Vagina (tissue), 2 donors: ENCODE data around the gene GCSAML.

Experiments used
- CTCF ChIP-seq, 3 experiments: fragments of 450-650 bp in 2 of 3; fragments of 200-600 bp in 1 of 3; sonication (generic) in 1 of 3; IDR thresholded peaks; one replicate each; pipeline ENCODE4 v1.5.1; 2017 to 2019; ENCODE audit warnings: antibody characterized with exemption in 3 of 3, mild to moderate bottlenecking in 2 of 3, moderate library complexity in 2 of 3
- POLR2A ChIP-seq, 2 donors: fragments of 450-650 bp; IDR thresholded peaks; one replicate each; pipeline ENCODE4 v1.6.1; 2017; ENCODE audit warnings: antibody characterized with exemption in 2 of 2, mild to moderate bottlenecking in 2 of 2, moderate library complexity in 2 of 2
- POLR2AphosphoS5 ChIP-seq, 2 donors: sonication (generic); formaldehyde crosslinking; IDR thresholded peaks; one replicate each; pipeline ENCODE4 v1.9.0; 2017; ENCODE audit warnings: antibody characterized with exemption in 2 of 2, mild to moderate bottlenecking in 2 of 2, low read depth in 1 of 2; ENCODE audit not compliant: insufficient read depth in 1 of 2

DNA sequence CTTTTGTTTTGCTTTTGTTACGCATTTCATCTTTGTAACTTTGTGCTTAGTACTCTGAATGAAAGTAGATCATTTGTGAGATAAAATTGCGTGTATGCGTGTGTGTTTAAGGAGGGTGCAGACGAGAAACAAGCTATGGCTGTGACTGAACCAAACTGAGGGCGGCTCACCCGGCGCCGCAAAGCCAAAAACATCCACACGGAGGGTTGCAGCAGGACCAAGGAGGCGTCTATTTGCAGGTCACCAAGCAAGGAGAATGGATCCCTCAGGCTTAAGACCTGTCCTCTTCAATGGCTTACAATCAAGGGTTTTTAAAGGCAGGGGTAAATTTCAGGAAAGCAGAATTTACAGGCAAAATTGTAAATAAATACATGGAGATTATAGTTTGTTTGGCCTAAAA lies 12.8 kb downstream of the GCSAML start:
- TF ChIP-seq CTCF (IDR thresholded peaks at IDR 0.05), result no peak
- TF ChIP-seq POLR2A (IDR thresholded peaks at IDR 0.05), result no peak
- no peak for TF ChIP-seq POLR2AphosphoS5 (IDR thresholded peaks at IDR 0.05; ENCODE audit: insufficient read depth in 1 of 2, low read depth in 1 of 2)
